GM19324 (cell line): ENCODE data around the gene METTL21A.
"Not testable (repeated sequence)": the region's sequence is repeated elsewhere in the genome, so short reads cannot be mapped to it uniquely, and the experiment has no call there.

Source experiments
- ATAC-seq: cut with Tn5 transposase; IDR thresholded peaks from one replicate; pipeline ENCODE4 v1.9.1; 2021; ENCODE audit warnings: mild to moderate bottlenecking, moderate library complexity; ENCODE audit not compliant: unreplicated experiment, low FRiP score

METTL21A gene

GRCh38 chr2:207625014-207625907 is at the start of gene METTL21A:
Gene METTL21A (minus strand): TSS chr2:207625394. CDS start chr2:207624375, 1,019 bp downstream.
- peak; percentile 74 for ATAC-seq

- no peak for ATAC-seq
These were observed 49.6 kb upstream of the METTL21A start for GRCh38 chr2:207674826-207675225.

GRCh38 chr2:207674266-207674774 is 49.1 kb upstream of the METTL21A start:
- ATAC-seq = no peak

- no peak for ATAC-seq
These were observed 48.2 kb upstream of the METTL21A start for GRCh38 chr2:207673431-207673830.

- no peak for ATAC-seq
These were observed 45.7 kb upstream of the METTL21A start for GRCh38 chr2:207670887-207671286.

GRCh38 chr2:207663870-207664545 is 38.8 kb upstream of the METTL21A start:
- no peak for ATAC-seq

- peak; percentile 71 for ATAC-seq
These were observed 37.0 kb upstream of the METTL21A start for GRCh38 chr2:207662203-207662602.

GRCh38 chr2:207660994-207661393 is 35.8 kb upstream of the METTL21A start:
- no peak for ATAC-seq

- no peak for ATAC-seq
These were observed 33.0 kb upstream of the METTL21A start for GRCh38 chr2:207658156-207658555.

GRCh38 chr2:207655000-207655399 is 29.8 kb upstream of the METTL21A start:
- no peak for ATAC-seq

GRCh38 chr2:207646582-207646981 is 21.4 kb upstream of the METTL21A start:
- not testable (repeated sequence) for ATAC-seq

- no peak for ATAC-seq
These were observed 18.7 kb upstream of the METTL21A start for GRCh38 chr2:207643892-207644291.

- ATAC-seq = no peak
These were observed 15.5 kb upstream of the METTL21A start for GRCh38 chr2:207640661-207641060.

GRCh38 chr2:207640160-207640559 is 15.0 kb upstream of the METTL21A start:
- no peak for ATAC-seq

GRCh38 chr2:207639288-207639687 is 14.1 kb upstream of the METTL21A start:
- not testable (repeated sequence) for ATAC-seq

- no peak for ATAC-seq
These were observed 10.4 kb upstream of the METTL21A start for GRCh38 chr2:207635468-207636200.

GRCh38 chr2:207633686-207634085 is 8.5 kb upstream of the METTL21A start:
- no peak for ATAC-seq

- no peak for ATAC-seq
These were observed 7.6 kb upstream of the METTL21A start for GRCh38 chr2:207632575-207633493.

- no peak for ATAC-seq
These were observed 5.3 kb upstream of the METTL21A start for GRCh38 chr2:207630491-207630890.

- ATAC-seq = no peak
These were observed 4.4 kb upstream of the METTL21A start for GRCh38 chr2:207629553-207629952.
